B cell (primary cell): ENCODE results near the gene DNAJB2.

Experiments used
- CTCF ChIP-seq: fragments of 200-600 bp; IDR thresholded peaks from one replicate; pipeline ENCODE4 v1.8.0; 2022; ENCODE audit warnings: antibody characterized with exemption, mild to moderate bottlenecking
- EZH2 ChIP-seq: IDR thresholded peaks from 2 replicates; pipeline ENCODE4 v1.6.1; 2012; ENCODE audit warnings: borderline replicate concordance, low read depth, mild to moderate bottlenecking, moderate library complexity, low read length; ENCODE audit not compliant: insufficient read depth, poor library complexity, severe bottlenecking

- no peak for TF ChIP-seq CTCF
- no peak for TF ChIP-seq EZH2
These were observed 53.4 kb downstream of the DNAJB2 start, which contains the start of gene RESP18 for GRCh38 chr2:219332542-219332941.
